Measurements from ENCODE around the gene WIPI1. TPM values are rescaled to one million over a fixed set of nuclear protein-coding genes. Genes with fewer than 3 reads are reported as not detected.

The WIPI1 gene
- total and polyA plus RNA-seq, 2 of the 13 experiments (the other 11 are each of a cell fraction or from before 2014, with no cell fraction given), result 29.4 to 141 TPM

DNA sequence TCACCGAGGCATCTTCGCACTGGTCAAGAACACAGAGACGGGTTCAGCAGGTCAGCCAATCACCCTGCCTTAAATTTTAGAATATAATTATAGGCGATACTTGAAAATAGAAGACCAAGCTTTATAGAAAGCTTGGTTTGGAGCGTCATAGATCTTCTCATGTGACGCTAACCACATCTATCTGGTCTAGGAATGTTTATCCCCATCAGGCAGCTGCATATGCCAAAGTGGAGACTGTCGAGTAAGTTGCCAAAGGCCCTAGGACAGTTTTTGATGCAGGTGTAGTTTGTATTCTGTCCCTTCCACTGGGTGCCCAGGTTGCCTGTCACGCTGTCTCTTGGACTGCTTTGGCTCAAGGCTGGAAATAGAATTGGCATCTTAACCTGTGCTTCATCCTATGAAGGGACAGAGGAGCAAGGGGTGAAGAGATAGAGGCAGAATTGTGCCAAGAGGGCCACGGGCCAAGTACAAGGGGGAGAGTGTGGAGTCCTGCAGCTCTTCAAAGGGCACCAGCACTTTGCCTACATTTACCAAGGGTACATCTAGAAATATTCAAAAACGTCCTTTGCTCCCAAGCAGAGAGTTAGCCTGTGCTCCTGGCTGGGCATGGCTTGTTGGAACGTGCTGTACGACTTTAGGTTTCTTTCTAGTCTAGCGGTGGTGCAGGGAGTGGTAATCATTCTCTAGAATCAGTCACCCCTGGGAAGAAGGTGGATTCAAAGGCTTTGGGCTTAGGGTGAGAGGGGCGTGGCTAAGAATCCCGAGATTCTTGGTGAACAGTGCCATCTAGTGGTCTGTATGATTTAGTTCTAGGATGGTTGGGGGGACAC lies 5.3 kb upstream of the WIPI1 start (continued):
- TF ChIP-seq GATA4 (IDR thresholded peaks at IDR 0.05; ENCODE audit: borderline replicate concordance, low read depth), result no peak
- TF ChIP-seq, protein P1, sequence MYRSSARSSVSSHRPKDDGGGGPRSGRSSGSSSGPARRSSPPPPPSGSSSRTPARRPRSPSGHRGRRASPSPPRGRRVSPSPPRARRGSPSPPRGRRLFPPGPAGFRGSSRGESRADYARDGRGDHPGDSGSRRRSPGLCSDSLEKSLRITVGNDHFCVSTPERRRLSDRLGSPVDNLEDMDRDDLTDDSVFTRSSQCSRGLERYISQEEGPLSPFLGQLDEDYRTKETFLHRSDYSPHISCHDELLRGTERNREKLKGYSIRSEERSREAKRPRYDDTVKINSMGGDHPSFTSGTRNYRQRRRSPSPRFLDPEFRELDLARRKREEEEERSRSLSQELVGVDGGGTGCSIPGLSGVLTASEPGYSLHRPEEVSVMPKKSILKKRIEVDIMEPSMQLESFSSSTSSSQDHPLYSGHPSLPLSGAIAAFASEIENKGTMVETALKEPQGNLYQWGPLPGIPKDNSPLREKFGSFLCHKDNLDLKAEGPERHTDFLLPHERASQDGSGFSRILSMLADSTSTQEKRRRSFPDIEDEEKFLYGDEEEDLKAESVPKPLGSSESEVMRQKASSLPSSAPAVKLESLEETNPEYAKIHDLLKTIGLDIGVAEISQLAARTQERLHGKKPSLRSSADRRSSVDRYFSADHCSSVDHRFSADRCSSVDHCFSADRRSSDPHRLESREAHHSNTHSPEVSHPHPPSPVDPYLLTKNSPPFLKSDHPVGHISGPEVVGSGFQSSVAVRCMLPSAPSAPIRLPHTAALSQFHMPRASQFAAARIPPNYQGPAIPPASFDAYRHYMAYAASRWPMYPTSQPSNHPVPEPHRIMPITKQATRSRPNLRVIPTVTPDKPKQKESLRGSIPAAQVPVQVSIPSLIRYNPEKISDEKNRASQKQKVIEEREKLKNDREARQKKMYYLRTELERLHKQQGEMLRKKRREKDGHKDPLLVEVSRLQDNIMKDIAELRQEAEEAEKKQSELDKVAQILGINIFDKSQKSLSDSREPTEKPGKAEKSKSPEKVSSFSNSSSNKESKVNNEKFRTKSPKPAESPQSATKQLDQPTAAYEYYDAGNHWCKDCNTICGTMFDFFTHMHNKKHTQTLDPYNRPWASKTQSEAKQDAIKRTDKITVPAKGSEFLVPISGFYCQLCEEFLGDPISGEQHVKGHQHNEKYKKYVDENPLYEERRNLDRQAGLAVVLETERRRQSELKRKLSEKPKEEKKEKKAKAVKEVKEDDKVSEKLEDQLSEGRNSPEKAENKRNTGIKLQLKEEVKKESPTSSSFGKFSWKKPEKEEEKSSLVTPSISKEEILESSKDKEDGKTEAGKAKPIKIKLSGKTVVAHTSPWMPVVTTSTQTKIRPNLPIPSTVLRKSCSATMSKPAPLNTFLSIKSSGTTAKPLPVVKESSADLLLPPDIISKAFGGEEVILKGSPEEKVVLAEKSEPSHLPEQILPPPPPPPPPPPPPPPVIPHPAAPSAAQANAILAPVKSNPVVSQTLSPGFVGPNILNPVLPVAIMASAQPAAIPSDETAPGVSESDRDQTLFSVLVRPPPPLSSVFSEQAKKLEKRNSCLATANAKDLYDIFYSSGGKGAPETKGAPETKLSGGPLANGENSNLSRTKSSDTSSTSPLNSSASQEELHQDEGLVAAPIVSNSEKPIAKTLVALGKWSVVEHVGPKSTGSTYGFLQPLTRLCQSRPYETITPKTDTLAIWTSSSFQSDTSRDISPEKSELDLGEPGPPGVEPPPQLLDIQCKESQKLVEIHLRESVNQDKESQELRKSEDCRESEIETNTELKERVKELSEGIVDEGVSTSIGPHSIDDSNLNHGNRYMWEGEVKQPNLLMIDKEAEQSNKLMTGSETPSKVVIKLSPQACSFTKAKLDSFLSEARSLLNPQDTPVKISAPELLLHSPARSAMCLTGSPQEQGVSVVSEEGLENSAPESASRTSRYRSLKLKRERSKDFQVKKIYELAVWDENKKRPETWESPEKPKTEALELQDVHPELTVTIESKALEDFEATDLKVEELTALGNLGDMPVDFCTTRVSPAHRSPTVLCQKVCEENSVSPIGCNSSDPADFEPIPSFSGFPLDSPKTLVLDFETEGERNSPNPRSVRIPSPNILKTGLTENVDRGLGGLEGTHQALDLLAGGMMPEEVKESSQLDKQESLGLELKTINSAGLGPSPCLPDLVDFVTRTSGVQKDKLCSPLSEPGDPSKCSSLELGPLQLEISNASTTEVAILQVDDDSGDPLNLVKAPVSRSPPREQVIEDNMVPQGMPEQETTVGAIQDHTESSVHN (CRISPR knock-in tag; IDR thresholded peaks at IDR 0.05), result 0 out of 2 replicates have a peak, but pooled peaks have one; percentile 58
- TF ChIP-seq ZNF333 (CRISPR knock-in tag; IDR thresholded peaks at IDR 0.05; ENCODE audit: borderline replicate concordance), result no peak
- 0 out of 2 replicates have a peak, but pooled peaks have one; percentile 19 for TF ChIP-seq HDAC2 (CRISPR knock-in tag; IDR thresholded peaks at IDR 0.05)
- no peak for TF ChIP-seq ZFP90 (CRISPR knock-in tag; IDR thresholded peaks at IDR 0.05; ENCODE audit: borderline replicate concordance)
- no peak for TF ChIP-seq TEAD2 (CRISPR knock-in tag; IDR thresholded peaks at IDR 0.05)
- no peak for TF ChIP-seq ZSCAN30 (CRISPR knock-in tag; IDR thresholded peaks at IDR 0.05)
- TF ChIP-seq ZNF180 (CRISPR knock-in tag; IDR thresholded peaks at IDR 0.05; ENCODE audit: borderline replicate concordance, low read depth), result no peak
- TF ChIP-seq ZNF569 (CRISPR knock-in tag; IDR thresholded peaks at IDR 0.05; ENCODE audit: borderline replicate concordance), result no peak
- TF ChIP-seq ZNF562 (CRISPR knock-in tag; IDR thresholded peaks at IDR 0.05; ENCODE audit: borderline replicate concordance), result no peak
- TF ChIP-seq, protein P2, sequence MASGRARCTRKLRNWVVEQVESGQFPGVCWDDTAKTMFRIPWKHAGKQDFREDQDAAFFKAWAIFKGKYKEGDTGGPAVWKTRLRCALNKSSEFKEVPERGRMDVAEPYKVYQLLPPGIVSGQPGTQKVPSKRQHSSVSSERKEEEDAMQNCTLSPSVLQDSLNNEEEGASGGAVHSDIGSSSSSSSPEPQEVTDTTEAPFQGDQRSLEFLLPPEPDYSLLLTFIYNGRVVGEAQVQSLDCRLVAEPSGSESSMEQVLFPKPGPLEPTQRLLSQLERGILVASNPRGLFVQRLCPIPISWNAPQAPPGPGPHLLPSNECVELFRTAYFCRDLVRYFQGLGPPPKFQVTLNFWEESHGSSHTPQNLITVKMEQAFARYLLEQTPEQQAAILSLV (CRISPR knock-in tag; IDR thresholded peaks at IDR 0.05; ENCODE audit: borderline replicate concordance), result no peak
- TF ChIP-seq MIXL1 (CRISPR knock-in tag; IDR thresholded peaks at IDR 0.05), result peak; percentile 64; the same call in 1 of the 2 replicates
- no peak for TF ChIP-seq HOXA5 (CRISPR knock-in tag; IDR thresholded peaks at IDR 0.05)
- peak; percentile 52; the same call in 1 of the 2 replicates for TF ChIP-seq ERF (CRISPR knock-in tag; IDR thresholded peaks at IDR 0.05)
- TF ChIP-seq FOXC1 (CRISPR knock-in tag; IDR thresholded peaks at IDR 0.05; ENCODE audit: borderline replicate concordance), result 0 out of 2 replicates have a peak, but pooled peaks have one; percentile 73
- no peak for TF ChIP-seq MED8 (CRISPR knock-in tag; IDR thresholded peaks at IDR 0.05; ENCODE audit: insufficient replicate concordance)
- no peak for TF ChIP-seq MLLT10 (CRISPR knock-in tag; IDR thresholded peaks at IDR 0.05)
- no peak for TF ChIP-seq ZNF839 (CRISPR knock-in tag; IDR thresholded peaks at IDR 0.05; ENCODE audit: borderline replicate concordance)
- TF ChIP-seq ISL2 (CRISPR knock-in tag; IDR thresholded peaks at IDR 0.05), result no peak
- no peak for TF ChIP-seq ZFP82 (CRISPR knock-in tag; IDR thresholded peaks at IDR 0.05; ENCODE audit: borderline replicate concordance)
- TF ChIP-seq, protein P3, sequence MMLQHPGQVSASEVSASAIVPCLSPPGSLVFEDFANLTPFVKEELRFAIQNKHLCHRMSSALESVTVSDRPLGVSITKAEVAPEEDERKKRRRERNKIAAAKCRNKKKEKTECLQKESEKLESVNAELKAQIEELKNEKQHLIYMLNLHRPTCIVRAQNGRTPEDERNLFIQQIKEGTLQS (CRISPR knock-in tag; IDR thresholded peaks at IDR 0.05), result no peak

Measured in HepG2 (cell line).